A549 (cell line): ENCODE results near the gene DUS2.

ENCODE experiments used
- POLR2A ChIP-seq: IDR thresholded peaks from 2 replicates; pipeline ENCODE4 v1.6.1; 2012; ENCODE audit warnings: mild to moderate bottlenecking, low read length
- SMC3 ChIP-seq: fragments of >200 bp; sonication (Bioruptor Twin); formaldehyde crosslinking; IDR thresholded peaks from 3 replicates; pipeline ENCODE4 v1.6.1; 2018; ENCODE audit warnings: inconsistent platforms

- TF ChIP-seq POLR2A (no peak), SMC3 (no peak)
These were observed 46.9 kb upstream of the DUS2 start for GRCh38 chr16:67976205-67976604.
